B cell (primary cell): ENCODE results near the gene IDH2. TPM values are rescaled to one million over a fixed set of nuclear protein-coding genes. Genes with fewer than 3 reads are reported as not detected.

Experiments used
- ATAC-seq: fragments of 200-7000 bp; cut with Tn5 transposase; one replicate; pipeline ENCODE4 v1.10.0; 2021; ENCODE audit warnings: low read depth, mild to moderate bottlenecking, moderate number of reproducible peaks, moderate library complexity
- CTCF ChIA-PET: fragments of 350-600 bp; sonication (Branson Sonifier 250); formaldehyde crosslinking; loops from one replicate; lab custom pipeline; 2021; ENCODE audit warnings: antibody characterized with exemption, inconsistent platforms; lab: Charles Lee
- POLR2A ChIA-PET: fragments of 350-600 bp; sonication (Branson Sonifier 250); formaldehyde crosslinking; loops from one replicate; lab custom pipeline; 2021; ENCODE audit warnings: antibody characterized with exemption; lab: Charles Lee
- DNase-seq: peaks from one replicate; pipeline ENCODE4 v3.0.0; 2013
- H2AFZ ChIP-seq: 2 replicates; pipeline ENCODE4 v1.6.1; 2012; ENCODE audit warnings: mild to moderate bottlenecking, low read depth, low read length; ENCODE audit not compliant: insufficient read depth, poor library complexity, severe bottlenecking
- H3K27ac ChIP-seq, 2 donors: 1 replicate in 1 of 2; 2 replicates in 1 of 2; pipeline ENCODE4 v1.5.1; 2012 to 2013; ENCODE audit warnings: low read length in 2 of 2, mild to moderate bottlenecking in 2 of 2, moderate library complexity in 1 of 2
- H3K27me3 ChIP-seq, 4 experiments: fragments of 200-600 bp in 1 of 4; sonication (generic) in 1 of 4; replicated peaks in 1 of 4; 1 replicate in 2 of 4; 2 replicates in 2 of 4; pipeline versions ENCODE4 v1.6.1 to v1.7.0; 2013 to 2016; ENCODE audit warnings: low read length in 3 of 4, mild to moderate bottlenecking in 2 of 4, mixed read lengths in 1 of 4, moderate library complexity in 1 of 4; ENCODE audit not compliant: insufficient read depth in 4 of 4, control insufficient read depth in 3 of 4; ENCODE audit errors: control extremely low read depth in 1 of 4
- H3K36me3 ChIP-seq, 2 experiments: replicated peaks in 1 of 2; 1 replicate in 1 of 2; 2 replicates in 1 of 2; pipeline versions ENCODE4 v1.6.1 to v1.7.1; 2013; ENCODE audit warnings: low read length in 1 of 2; ENCODE audit not compliant: insufficient read depth in 2 of 2, control insufficient read depth in 1 of 2; ENCODE audit errors: control extremely low read depth in 1 of 2, extremely low read depth in 1 of 2
- H3K4me1 ChIP-seq, 2 donors: fragments of 200-600 bp in 1 of 2; sonication (generic) in 1 of 2; 1 replicate in 1 of 2; 2 replicates in 1 of 2; pipeline versions ENCODE4 v1.5.1 to v1.6.1; 2013 to 2017; ENCODE audit warnings: low read length in 2 of 2; ENCODE audit not compliant: control insufficient read depth in 2 of 2, insufficient read depth in 2 of 2
- H3K4me2 ChIP-seq: replicated peaks from 2 replicates; pipeline ENCODE3; 2012; ENCODE audit warnings: mild to moderate bottlenecking, low read depth, low read length; ENCODE audit not compliant: poor library complexity, severe bottlenecking
- H3K4me3 ChIP-seq, 5 experiments: fragments of 200-600 bp in 1 of 5; sonication (generic) in 1 of 5; 1 replicate in 3 of 5; 2 replicates in 2 of 5; pipeline versions ENCODE4 v1.5.1 to v1.7.0; 2011 to 2016; ENCODE audit warnings: low read length in 4 of 5, mild to moderate bottlenecking in 4 of 5, low read depth in 2 of 5, control low read depth in 1 of 5, moderate library complexity in 1 of 5; ENCODE audit not compliant: insufficient read depth in 1 of 5; ENCODE audit errors: control extremely low read depth in 1 of 5, extremely low read depth in 1 of 5
- H3K79me2 ChIP-seq: fragments of 200-600 bp; sonication (generic); one replicate; pipeline ENCODE4 v1.6.0; 2016; ENCODE audit warnings: low read length; ENCODE audit not compliant: control insufficient read depth, insufficient read depth
- H3K9ac ChIP-seq: fragments of 200-600 bp; sonication (generic); 2 replicates; pipeline ENCODE4 v1.6.1; 2017; ENCODE audit warnings: mild to moderate bottlenecking, low read length, moderate library complexity
- H3K9me3 ChIP-seq, 3 donors: one replicate each; pipeline versions ENCODE4 v1.6.1 to v1.7.1; 2013; ENCODE audit warnings: low read length in 2 of 3; ENCODE audit not compliant: control insufficient read depth in 2 of 3, insufficient read depth in 1 of 3; ENCODE audit errors: control extremely low read depth in 1 of 3
- H4K20me1 ChIP-seq: 2 replicates; pipeline ENCODE4 v1.6.0; 2012; ENCODE audit warnings: mild to moderate bottlenecking, low read length; ENCODE audit not compliant: insufficient read depth, control insufficient read depth, poor library complexity, severe bottlenecking
- H3K27ac Mint-ChIP-seq: one replicate; pipeline ENCODE4 v1.8.0; 2021; ENCODE audit warnings: mixed read lengths
- H3K27me3 Mint-ChIP-seq: one replicate; pipeline ENCODE4 v1.8.0; 2021; ENCODE audit warnings: mixed read lengths
- H3K4me1 Mint-ChIP-seq: one replicate; pipeline ENCODE4 v1.8.0; 2021; ENCODE audit warnings: mixed read lengths
- H3K4me3 Mint-ChIP-seq: one replicate; pipeline ENCODE4 v1.8.0; 2021; ENCODE audit warnings: mixed read lengths
- H3K9me3 Mint-ChIP-seq: one replicate; pipeline ENCODE4 v1.8.0; 2022; ENCODE audit warnings: mixed read lengths; ENCODE audit not compliant: insufficient read depth
- CTCF ChIP-seq: fragments of 200-600 bp; IDR thresholded peaks from one replicate; pipeline ENCODE4 v1.8.0; 2022; ENCODE audit warnings: antibody characterized with exemption, mild to moderate bottlenecking
- EZH2 ChIP-seq: IDR thresholded peaks from 2 replicates; pipeline ENCODE4 v1.6.1; 2012; ENCODE audit warnings: borderline replicate concordance, low read depth, mild to moderate bottlenecking, moderate library complexity, low read length; ENCODE audit not compliant: insufficient read depth, poor library complexity, severe bottlenecking
- WGBS: methylation state at CpG from one replicate; pipeline ENCODE4 v1.1.5; 2013; ENCODE audit warnings: missing lambda C conversion rate; ENCODE audit not compliant: insufficient coverage; 5-methylcytosine and 5-hydroxymethylcytosine counted together
- intact Hi-C: fragments of 100-400 bp; cut with micrococcal nuclease; formaldehyde crosslinking; loops from one replicate; pipeline ENCODE4 v1.10.0; 2022
- polyA plus RNA-seq: library from polyadenylated mRNA; depleted of rRNA; stranded (reverse); fragments of >200 nt; gene quantifications from 2 replicates; pipeline ENCODE4 v1.2.3, GENCODE V29; 2012
- total RNA-seq, 2 donors: library from RNA; stranded (reverse); fragments of 120-200 nt in 1 of 2; gene quantifications; 1 replicate in 1 of 2; 2 replicates in 1 of 2; pipeline versions ENCODE4 v1.2.3 to v1.2.4, GENCODE V29; 2013 to 2022

IDH2 gene
- total and polyA plus RNA-seq, 2 donors (not counting 1 experiment from before 2014, with no cell fraction given): 30.7 to 35.8 TPM

- CTCF ChIA-PET: interaction anchor here (0.6 to 2.9 kb wide), 11 partner anchors 10 to 189 kb away, joined by 3 to 13 read pairs (median 4); partner anchors contain the start of gene AP3S2
- peak; percentile 88 for ATAC-seq
- peaks cover 81% of the 10 kb centered on the region for H3K4me1 Mint-ChIP-seq
Measured at GRCh38 chr15:90059208-90059985, 42.9 kb downstream of the IDH2 start.

More at GRCh38 chr15:90059208-90059985, 42.9 kb downstream of the IDH2 start:
- intact Hi-C loops: loop anchor here (1.0 to 2.0 kb wide), 6 partner anchors 12 to 309 kb away; no protein-coding TSS in a partner anchor
- Mint-ChIP-seq H3K27ac (peak overlapping the region; percentile 98), H3K9me3 (no peaks in the 10 kb centered on the region), H3K27me3 (no peaks in the 10 kb centered on the region), H3K4me3 (peak overlapping the region; percentile 80)
- peak overlapping the region in 1 of 5 experiments; percentile 22 for H3K4me3 ChIP-seq
- H3K36me3 ChIP-seq: no peaks in the 10 kb centered on the region
- peak overlapping the region; percentile 82 to 88 for H3K27ac ChIP-seq
- no peak overlapping the region for H2AFZ ChIP-seq
- peak; percentile 96 for DNase-seq
- H4K20me1 ChIP-seq: no peaks in the 10 kb centered on the region
- peak overlapping the region; percentile 57 for H3K4me2 ChIP-seq
- H3K4me1 ChIP-seq: peaks cover 54 to 93% of the 10 kb centered on the region in 2 donors
- no peaks in the 10 kb centered on the region for H3K27me3 ChIP-seq
- H3K79me2 ChIP-seq: peaks cover 26% of the 10 kb centered on the region
- no peak for TF ChIP-seq EZH2
- TF ChIP-seq CTCF: no peak
- POLR2A ChIA-PET: interaction anchor here (0.6 to 3.3 kb wide), 9 partner anchors 12 to 765 kb away, joined by 3 to 11 read pairs (median 4); partner anchors contain the start of gene ZNF710
- 9% methylated on average over 14 of the region's 21 CpGs for WGBS
- peak overlapping the region; percentile 10 for H3K9ac ChIP-seq
- H3K9me3 ChIP-seq: peaks cover 0 to 7% (median 0%) of the 10 kb centered on the region in 3 donors
